GM20431 (cell line): ENCODE measurements around the gene ZSWIM3.

Source experiments
- in situ Hi-C: fragments of 300-500 bp; cut with MseI, MboI; formaldehyde crosslinking; loops from one replicate; pipeline ENCODE4 v1.15.0; 2020; ENCODE audit warnings: low sequenced_read_pairs; ENCODE audit not compliant: unreplicated experiment

Gene ZSWIM3

GRCh38 chr20:45907219-45907948 is 50.0 kb downstream of the ZSWIM3 start:
- in situ Hi-C loops, result no loop called here

GRCh38 chr20:45908084-45908483 is 50.7 kb downstream of the ZSWIM3 start:
- in situ Hi-C loops, result no loop called here

GRCh38 chr20:45909336-45909808 is 52.0 kb downstream of the ZSWIM3 start:
- in situ Hi-C loops, result no loop called here

GRCh38 chr20:45909817-45910669 is 52.6 kb downstream of the ZSWIM3 start:
- in situ Hi-C loops, result no loop called here

GRCh38 chr20:45910670-45911485 is 53.5 kb downstream of the ZSWIM3 start:
- in situ Hi-C loops, result no loop called here

GRCh38 chr20:45911486-45912343 is 54.3 kb downstream of the ZSWIM3 start, which contains the start of gene PLTP:
Gene PLTP (minus strand): TSS chr20:45912155. CDS start chr20:45911452, 703 bp downstream.
- in situ Hi-C loops, result no loop called here

GRCh38 chr20:45912344-45912682 is 54.9 kb downstream of the ZSWIM3 start:
- in situ Hi-C loops, result no loop called here

GRCh38 chr20:45913116-45913515 is 55.7 kb downstream of the ZSWIM3 start:
- in situ Hi-C loops, result no loop called here

GRCh38 chr20:45917790-45918141 is 60.4 kb downstream of the ZSWIM3 start:
- in situ Hi-C loops, result no loop called here

- in situ Hi-C loops, result no loop called here
These were observed 60.8 kb downstream of the ZSWIM3 start for GRCh38 chr20:45918182-45918737.

GRCh38 chr20:45918779-45919537 is 61.5 kb downstream of the ZSWIM3 start:
- in situ Hi-C loops, result no loop called here

- in situ Hi-C loops, result no loop called here
These were observed 62.4 kb downstream of the ZSWIM3 start for GRCh38 chr20:45919542-45920399.

- in situ Hi-C loops, result no loop called here
These were observed 63.3 kb downstream of the ZSWIM3 start for GRCh38 chr20:45920462-45921336.

GRCh38 chr20:45921337-45922189 is 64.1 kb downstream of the ZSWIM3 start:
- in situ Hi-C loops, result no loop called here

- in situ Hi-C loops, result no loop called here
These were observed 67.2 kb downstream of the ZSWIM3 start for GRCh38 chr20:45924391-45925261.
